ENCODE results near the gene AUTS2.

AUTS2 gene

GRCh38 chr7:69818636-69819332 lies 220.5 kb downstream of the AUTS2 start:
- DNase-seq (ENCODE audit: low read depth): no peak

- DNase-seq (ENCODE audit: low read depth): no peak
Measured at GRCh38 chr7:69819333-69819705, 221.0 kb downstream of the AUTS2 start.

- DNase-seq (ENCODE audit: low read depth): no peak
Measured at GRCh38 chr7:69820479-69821192, 222.4 kb downstream of the AUTS2 start.

- DNase-seq (ENCODE audit: low read depth): no peak
Measured at GRCh38 chr7:69822386-69822785, 224.1 kb downstream of the AUTS2 start.

GRCh38 chr7:69823151-69823744 lies 225.0 kb downstream of the AUTS2 start:
- no peak for DNase-seq (ENCODE audit: low read depth)

DNA sequence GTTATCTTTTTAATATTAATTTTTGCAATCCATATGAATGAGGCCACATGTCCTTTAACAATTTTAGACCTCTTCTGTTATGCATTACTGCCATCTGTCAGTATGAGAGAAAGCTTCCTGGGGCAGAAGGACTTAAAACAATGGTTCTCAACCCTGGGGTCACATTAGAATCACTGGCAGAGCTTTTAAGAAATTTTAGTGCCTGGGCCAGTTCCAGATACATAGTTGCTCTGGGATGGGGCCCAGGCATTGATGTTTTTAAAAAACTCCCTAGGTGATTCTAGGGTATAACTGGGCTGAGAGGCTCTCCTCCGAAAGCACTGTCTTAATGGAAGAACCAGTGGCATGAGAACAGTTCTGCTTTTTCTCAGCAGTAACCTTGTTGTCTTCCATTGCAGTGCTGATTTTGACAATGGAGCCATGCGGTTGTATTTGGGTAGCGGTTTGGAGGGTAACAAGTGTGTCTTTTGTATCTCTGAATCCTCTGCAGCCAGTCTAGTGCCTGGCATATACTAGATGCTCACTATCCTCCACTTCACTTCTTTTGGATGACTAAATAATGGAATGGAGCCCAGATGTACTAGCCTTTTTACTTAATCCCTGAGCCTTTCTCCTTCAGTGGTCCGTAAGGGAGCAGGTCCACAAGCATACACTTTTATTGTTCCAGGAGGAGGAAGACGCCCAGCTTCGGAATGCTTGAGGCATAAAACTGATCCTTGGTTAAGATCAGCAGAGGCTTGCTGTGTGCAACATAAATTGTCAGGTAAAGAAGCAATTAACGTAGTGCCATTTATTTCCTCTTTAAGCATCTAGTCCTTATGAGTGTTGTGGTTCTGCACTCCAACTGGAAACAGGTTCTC lies 227.1 kb downstream of the AUTS2 start:
- DNase-seq (ENCODE audit: low read depth): no peak

GRCh38 chr7:69826283-69826682 lies 228.0 kb downstream of the AUTS2 start:
- no peak for DNase-seq (ENCODE audit: low read depth)

DNA sequence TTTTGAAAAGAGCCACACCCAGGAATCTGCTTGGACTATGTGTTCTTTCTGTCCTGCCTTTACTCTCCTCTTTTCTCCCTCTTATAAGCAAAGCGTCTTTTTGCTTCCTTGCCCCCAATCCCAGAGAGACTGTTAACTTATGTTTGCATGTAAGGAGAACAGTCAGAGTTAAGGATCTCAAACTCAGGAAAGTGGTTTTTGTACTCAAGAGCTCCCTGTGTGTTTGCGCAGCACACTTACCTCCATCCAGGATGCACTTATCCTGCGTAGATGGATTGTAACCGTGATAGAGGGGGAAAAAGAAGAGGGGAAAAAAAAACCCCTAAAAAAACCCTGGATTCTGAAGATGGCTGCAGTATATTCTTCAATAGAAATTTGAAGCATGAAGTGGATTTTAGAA lies 228.9 kb downstream of the AUTS2 start:
- no peak for DNase-seq (ENCODE audit: low read depth)

DNA sequence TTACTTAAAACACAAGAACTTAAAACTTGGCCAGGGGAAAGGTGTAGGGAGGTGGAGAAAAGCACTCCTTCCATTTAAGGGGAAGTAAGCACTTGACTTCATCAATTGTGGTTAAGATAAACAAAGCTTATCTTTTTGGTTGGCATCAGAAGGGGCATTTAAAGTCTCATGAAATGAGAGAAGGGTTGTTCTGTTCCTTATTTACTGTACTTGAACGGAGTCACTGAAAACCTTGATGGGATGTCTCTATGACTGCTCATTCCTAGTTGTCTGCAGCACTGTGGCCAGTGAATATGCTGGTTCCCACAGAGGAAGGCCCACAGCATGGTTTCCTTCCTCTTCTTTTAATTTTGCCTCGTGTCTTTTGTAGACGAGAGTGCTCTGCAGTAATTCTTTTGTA lies 229.3 kb downstream of the AUTS2 start:
- DNase-seq (ENCODE audit: low read depth): no peak

GRCh38 chr7:69832356-69832755 lies 234.1 kb downstream of the AUTS2 start:
- DNase-seq (ENCODE audit: low read depth): no peak

DNA sequence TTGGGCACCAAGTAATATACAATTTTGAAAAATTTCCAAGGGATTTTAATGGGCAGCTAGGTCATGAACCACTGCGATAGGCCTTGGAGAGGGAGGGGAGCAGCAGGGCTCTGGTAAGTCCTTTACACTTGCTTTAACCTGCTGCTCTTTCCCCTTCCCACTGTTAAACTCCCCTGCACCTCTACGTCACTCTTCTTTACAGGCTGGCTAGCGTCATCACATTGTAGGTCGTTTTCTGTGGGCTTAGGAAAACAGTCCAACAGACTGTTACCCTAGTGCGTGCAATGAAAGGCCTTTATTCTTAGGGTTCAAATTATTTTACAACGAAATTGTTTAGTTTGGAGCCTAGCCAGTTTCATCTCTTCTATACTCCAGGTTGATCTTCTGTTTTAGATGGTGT lies 235.7 kb downstream of the AUTS2 start:
- no peak for DNase-seq (ENCODE audit: low read depth)

- DNase-seq (ENCODE audit: low read depth): no peak
Measured at GRCh38 chr7:69836702-69837101, 238.4 kb downstream of the AUTS2 start.

DNA sequence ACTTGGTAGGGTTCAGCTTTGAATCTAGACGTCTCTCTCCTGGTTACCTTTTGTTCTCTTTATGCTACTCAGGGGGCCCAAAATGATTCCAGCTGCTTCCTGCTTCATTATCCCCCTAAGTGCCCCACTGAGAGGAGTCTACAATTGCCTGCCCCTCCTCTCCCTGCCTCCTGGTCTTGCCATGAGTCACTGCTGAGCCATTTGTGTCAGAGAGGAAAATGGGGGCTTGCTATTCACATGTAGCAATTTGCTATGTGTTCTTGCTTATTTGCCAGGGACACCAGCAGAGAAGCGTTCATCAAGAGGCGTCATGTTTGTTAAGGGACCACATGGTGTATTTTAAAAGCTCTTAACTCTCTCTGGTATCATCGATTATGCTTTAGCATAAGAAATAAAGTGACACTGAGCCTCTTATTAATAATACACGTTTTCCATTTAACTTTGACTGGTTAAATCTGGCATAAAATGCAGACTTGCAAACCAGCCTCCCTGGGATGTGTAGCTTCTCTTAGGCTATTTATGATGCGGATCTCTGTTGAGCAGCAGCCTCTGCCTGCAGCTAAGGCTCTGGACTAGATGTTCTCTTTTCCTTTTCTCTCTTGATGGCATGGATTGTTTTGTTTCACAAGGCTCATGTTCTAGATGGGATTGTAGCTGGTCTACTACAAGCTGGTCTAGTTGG lies 239.3 kb downstream of the AUTS2 start:
- DNase-seq (ENCODE audit: low read depth): no peak

DNA sequence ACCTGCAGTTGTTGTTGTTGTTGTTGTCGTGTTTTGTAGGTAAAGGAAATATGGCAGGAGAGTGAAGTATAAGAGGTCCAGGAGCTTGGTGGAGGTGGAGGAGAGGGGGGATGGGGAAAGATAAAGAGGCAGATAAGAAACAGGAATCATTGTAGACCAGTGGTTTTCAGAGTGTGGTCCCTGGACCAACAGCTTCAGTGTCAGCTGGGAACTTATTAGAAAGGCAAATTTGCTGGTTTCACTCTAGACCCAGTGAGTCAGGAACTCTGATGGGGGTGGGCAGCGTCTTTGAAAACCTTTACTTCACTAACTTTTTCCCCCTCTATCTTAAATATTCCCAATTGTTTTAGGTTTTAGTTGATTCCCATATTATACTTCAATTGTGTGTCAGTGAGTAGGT lies 241.5 kb downstream of the AUTS2 start:
- no peak for DNase-seq (ENCODE audit: low read depth)

GRCh38 chr7:69840248-69840647 lies 242.0 kb downstream of the AUTS2 start:
- DNase-seq (ENCODE audit: low read depth): no peak

DNA sequence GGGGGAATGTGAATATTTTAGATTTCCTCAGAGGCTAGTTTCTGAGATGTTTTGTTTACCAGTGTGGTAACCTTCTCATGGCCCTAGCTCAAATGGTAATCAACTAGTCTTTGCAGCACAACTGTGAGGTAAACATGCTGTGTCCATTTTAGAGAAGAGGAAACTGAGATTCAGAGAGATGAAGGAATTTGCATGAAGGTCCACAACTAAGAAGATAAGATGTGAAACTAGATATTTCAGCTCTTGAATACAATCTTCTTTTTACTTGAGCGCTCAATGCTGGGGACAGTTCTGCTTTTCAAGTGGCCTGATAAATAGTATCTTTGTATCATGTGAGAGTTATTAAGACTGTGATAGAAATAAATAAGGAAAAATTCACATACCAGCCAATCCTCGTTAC lies 245.4 kb downstream of the AUTS2 start:
- no peak for DNase-seq (ENCODE audit: low read depth)

DNA sequence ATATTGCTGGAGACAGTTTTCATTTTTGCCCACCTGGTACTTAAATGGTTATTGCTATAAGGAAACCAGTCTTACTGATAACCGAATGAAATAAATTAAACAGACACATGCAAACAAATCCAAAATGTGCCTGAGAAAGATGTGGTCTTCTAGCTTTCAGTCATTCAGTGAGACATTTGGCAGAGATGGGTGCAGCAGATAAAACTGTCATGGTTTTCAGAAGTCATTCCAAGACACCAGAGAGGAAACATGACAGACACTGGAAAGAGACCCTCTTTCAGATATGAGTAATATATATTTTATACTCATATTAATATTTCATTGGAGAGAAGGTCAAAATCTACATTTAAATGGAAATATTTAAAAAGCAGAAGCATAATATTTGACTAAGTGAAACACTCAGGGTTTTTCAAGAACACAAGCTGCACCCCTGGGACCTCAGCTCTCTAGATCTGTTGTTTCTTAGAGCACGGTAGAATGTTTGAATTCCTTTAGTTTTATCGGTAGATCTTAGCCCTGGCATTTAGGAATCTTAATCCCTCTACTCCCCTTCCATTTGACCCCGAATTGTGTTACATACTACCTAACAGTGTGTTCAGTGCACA lies 246.1 kb downstream of the AUTS2 start:
- no peak for DNase-seq (ENCODE audit: low read depth)

DNA sequence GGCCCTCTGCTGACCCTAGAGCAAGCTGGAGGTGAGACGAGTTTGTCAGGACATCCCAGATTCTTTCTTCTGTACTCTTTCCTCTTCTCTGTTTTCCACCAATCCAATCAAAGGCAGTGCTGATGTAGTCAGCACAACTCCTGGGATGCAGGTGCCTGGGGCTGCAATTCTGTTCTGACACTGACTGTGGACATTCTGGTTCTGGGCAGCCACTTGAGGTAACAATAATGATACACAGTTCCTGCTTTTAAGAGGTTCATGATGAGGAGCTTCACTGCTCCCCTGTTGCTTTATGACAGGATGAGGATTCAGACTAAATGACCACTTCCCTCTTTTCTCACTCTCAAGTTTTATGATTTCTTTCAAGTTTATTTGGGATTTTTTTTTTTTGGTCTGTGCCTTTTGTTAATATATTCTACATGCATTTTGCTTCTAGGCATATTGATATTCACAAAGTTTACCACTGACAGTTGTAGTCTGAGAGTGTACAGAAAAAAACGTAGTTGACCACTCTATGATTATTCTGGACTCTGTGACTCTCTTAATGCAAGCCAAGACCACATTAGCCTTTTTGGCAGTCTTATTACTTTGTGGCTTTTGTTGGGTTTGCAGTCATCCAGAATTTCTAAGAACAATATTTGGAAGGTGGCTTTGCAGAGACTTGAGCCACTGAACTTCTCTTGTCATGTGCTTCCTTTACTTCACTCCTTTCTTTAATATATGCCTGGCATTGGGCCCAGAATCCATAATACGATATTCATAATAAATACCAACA lies 247.6 kb downstream of the AUTS2 start:
- DNase-seq (ENCODE audit: low read depth): no peak

DNA sequence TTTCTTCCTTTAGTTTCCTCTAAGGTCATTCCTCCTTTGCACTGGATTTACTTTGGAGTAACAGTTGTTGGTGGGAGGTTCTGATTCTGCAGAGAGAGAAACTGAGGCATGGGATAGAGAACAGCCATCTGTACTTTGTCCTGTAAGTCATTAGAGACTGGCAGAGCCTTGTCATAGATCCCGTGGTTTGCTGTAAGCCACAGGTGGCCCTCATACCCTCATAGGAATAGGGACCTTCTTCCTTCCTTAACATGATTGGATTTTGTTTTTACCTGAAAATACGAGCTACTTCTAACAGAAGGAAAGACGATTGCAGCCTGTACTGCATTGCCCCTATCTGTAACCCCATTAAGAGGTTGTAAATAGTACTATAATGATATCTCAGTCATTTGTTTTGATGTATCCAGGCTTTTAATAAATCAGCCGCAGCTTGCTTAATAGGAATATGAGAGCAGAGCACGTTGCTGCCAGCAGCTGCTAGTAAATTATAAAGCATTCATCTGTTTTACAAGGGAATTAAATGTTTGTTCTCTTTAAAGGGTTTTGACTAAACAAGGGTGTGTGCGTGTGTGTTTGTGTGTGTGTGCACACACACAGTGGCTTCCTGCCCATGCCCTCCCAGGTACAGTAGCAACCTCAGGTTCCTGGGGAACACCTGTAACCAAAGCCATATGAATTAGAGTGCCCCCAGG lies 249.8 kb downstream of the AUTS2 start:
- no peak for DNase-seq (ENCODE audit: low read depth)

- DNase-seq (ENCODE audit: low read depth): no peak
Measured at GRCh38 chr7:69849268-69849667, 251.0 kb downstream of the AUTS2 start.

Measured in HS-5 (cell line).